Stimulated activated memory B cell treated with anti-CD40 and anti-IgM and Interleukin-4, amounts not matched to agents 10 μg/mL and 1 μg/mL and 100 μg/mL, for 72 hours (primary cell): ENCODE measurements around the gene MICU1.
"Not testable (repeated sequence)": the region's sequence is repeated elsewhere in the genome, so short reads cannot be mapped to it uniquely, and the experiment has no call there.

Experiments
- ATAC-seq: fragments of 150-1000 bp; cut with Tn5 transposase; 2 replicates; pipeline ENCODE4 v1.10.0; 2021
- H3K27ac Mint-ChIP-seq: one replicate; pipeline ENCODE4 v1.8.0; 2022; ENCODE audit warnings: mild to moderate bottlenecking, mixed read lengths
- H3K27me3 Mint-ChIP-seq: one replicate; pipeline ENCODE4 v1.8.0; 2022; ENCODE audit warnings: mixed read lengths
- H3K36me3 Mint-ChIP-seq: one replicate; pipeline ENCODE4 v1.8.0; 2022; ENCODE audit warnings: mixed read lengths
- H3K4me1 Mint-ChIP-seq: one replicate; pipeline ENCODE4 v1.8.0; 2022; ENCODE audit warnings: mixed read lengths
- H3K4me3 Mint-ChIP-seq: one replicate; pipeline ENCODE4 v1.8.0; 2022; ENCODE audit warnings: mild to moderate bottlenecking, moderate library complexity, mixed read lengths
- H3K9me3 Mint-ChIP-seq: one replicate; pipeline ENCODE4 v1.8.0; 2022; ENCODE audit warnings: mixed read lengths

MICU1 gene, protein sequence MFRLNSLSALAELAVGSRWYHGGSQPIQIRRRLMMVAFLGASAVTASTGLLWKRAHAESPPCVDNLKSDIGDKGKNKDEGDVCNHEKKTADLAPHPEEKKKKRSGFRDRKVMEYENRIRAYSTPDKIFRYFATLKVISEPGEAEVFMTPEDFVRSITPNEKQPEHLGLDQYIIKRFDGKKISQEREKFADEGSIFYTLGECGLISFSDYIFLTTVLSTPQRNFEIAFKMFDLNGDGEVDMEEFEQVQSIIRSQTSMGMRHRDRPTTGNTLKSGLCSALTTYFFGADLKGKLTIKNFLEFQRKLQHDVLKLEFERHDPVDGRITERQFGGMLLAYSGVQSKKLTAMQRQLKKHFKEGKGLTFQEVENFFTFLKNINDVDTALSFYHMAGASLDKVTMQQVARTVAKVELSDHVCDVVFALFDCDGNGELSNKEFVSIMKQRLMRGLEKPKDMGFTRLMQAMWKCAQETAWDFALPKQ

DNA sequence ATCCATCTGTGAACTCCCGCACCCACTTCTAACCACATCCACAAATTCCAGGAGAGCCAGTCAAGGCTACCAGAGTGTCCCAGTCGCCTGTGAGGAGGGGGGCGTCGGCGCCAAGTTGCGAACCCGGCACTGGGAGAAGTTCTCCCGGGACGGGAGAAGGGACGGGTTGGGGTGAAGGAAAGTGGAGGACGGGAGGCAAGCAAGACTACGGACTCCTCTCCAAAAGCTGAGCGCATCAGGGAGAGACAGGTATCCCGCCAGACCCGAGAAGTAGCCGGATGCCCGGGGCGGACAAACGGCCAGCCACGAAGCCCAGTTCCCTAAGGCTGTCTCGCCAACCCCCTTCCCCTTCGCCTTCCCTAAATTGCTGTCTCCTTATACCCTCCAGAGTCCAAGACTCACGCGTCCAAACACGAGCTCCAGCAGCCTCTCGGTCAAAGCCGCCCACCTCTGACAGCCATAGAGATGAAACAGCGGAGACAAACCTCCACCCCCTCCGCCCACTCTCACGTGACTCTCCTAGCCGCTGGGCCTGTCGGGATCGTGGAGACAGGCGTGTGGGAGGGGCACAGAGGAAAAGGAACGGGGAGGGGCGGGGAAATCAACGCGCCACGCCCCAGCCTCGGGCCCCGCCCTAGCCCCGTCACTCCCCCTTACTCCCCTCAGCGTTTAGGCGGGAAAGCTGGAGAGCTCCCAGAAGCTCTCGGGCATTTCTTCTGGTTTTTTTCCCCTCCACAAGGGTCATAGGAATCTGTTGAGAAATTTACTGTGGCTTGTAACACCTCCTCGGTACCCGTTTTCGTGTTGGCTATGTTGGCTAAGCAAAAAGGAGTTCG is at the start of gene MICU1:
TSS of gene MICU1 (minus strand) at position 472 of the 836 bp plus-strand sequence. CDS start 59,286 bp downstream, outside the sequence.
- peak; percentile 99 for ATAC-seq
- peak within 1 kb of the TSS; percentile 89 for H3K4me3 Mint-ChIP-seq
- H3K27me3 Mint-ChIP-seq, result no peaks in the 10 kb centered on the region
- H3K27ac Mint-ChIP-seq, result peak within 1 kb of the TSS; percentile 84
- peaks cover 14% of the 10 kb centered on the region for H3K4me1 Mint-ChIP-seq
- peaks cover 6% of the 10 kb centered on the region for H3K36me3 Mint-ChIP-seq
- no peaks in the 10 kb centered on the region for H3K9me3 Mint-ChIP-seq

DNA sequence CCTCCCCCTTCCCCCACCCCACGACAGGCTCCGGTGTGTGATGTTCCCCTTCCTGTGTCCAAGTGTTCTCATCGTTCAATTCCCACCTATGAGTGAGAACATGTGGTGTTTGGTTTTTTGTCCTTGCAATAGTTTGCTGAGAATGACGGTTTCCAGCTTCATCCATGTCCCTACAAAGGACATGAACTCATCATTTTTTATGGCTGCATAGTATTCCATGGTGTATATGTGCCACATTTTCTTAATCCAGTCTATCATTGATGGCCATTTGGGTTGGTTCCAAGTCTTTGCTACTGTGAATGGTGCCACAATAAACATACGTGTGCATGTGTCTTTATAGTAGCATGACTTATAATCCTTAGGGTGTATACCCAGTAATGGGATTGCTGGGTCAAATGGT is 48.3 kb upstream of the MICU1 start:
- ATAC-seq, H3K27me3 Mint-ChIP-seq: not testable (repeated sequence)
- H3K4me1 Mint-ChIP-seq, result peaks cover 11% of the 10 kb centered on the region

DNA sequence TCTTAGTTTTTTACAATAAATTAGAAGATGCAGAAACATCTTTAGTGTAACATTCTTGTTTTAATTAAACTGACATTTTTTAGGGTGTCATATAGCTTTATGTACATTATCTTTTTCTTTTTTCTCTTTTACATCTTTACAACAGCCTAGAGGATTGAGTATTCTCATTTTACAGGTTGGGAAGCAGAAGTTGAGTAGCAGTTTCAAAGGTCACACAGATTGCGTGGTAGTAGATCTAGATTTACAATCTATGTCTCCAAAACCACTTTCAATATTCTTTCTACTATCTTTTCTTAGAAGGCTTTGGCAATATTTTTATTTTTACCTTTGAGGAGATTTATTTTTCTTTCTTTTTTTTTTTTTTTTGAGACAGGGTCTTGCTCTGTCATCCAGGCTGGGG is 47.4 kb upstream of the MICU1 start:
- Mint-ChIP-seq H3K9me3 (no peaks in the 10 kb centered on the region), H3K4me1 (peaks cover 11% of the 10 kb centered on the region), H3K36me3 (no peaks in the 10 kb centered on the region), H3K27me3 (no peaks in the 10 kb centered on the region), H3K4me3 (no peak overlapping the region), H3K27ac (no peak overlapping the region)
- ATAC-seq, result no peak

More for the DNA sequence above, 48.3 kb upstream of the MICU1 start:
- H3K9me3 Mint-ChIP-seq, H3K4me3 Mint-ChIP-seq, H3K27ac Mint-ChIP-seq, H3K36me3 Mint-ChIP-seq: not testable (repeated sequence)

DNA sequence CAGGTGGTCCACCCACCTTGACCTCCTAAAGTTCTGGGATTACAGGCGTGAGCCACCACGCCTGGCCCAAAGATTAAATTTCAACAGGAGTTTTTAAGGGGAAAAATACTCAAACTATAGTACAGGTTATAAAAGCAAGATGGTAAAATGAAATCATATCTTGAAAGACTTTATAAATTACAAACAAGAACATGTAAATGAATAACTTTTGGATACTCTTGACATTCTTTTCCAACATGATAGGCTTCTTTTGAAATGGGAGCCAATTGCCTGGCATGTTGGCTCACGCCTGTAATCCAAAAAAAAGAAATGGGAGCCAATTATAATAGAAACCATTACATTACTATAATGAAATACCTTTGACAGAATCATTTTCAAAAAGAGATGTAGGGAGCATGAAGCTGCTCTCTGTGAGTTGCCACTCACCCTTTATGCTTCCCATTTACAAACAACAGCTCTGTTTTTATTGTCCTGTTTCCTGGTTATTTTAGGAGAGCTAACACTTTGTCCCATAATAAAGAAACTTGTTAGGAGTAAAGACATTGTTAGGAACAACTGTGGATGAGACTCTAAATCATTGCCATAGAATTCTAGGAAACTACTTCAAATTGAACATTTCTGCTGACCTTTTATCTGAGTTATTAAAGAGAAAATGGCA is 41.5 kb upstream of the MICU1 start:
- H3K27ac Mint-ChIP-seq, result no peak overlapping the region
- no peaks in the 10 kb centered on the region for H3K9me3 Mint-ChIP-seq
- no peaks in the 10 kb centered on the region for H3K27me3 Mint-ChIP-seq
- H3K4me1 Mint-ChIP-seq, result no peaks in the 10 kb centered on the region
- H3K36me3 Mint-ChIP-seq, result no peaks in the 10 kb centered on the region
- no peak overlapping the region for H3K4me3 Mint-ChIP-seq
- ATAC-seq, result no peak

DNA sequence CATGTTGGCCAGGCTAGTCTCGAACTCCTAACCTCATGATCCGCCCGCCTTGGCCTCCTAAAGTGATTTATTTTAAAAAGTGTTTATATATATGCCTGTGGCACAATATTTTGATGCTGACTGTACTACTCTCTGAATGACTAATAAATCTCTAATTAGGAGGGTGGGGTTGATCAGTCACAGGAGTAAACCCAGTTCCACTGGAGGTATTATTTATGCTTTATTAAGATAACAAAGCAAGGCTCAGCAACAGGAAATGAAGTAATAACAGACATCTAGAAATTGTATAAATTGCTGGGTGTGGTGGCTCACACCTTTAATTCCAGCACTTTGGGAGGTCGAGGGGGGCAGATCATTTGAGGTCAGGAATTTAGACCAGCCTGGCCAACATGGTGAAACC is 40.0 kb upstream of the MICU1 start:
- no peaks in the 10 kb centered on the region for H3K27me3 Mint-ChIP-seq
- H3K27ac Mint-ChIP-seq, result no peak overlapping the region
- H3K4me3 Mint-ChIP-seq, result no peak overlapping the region
- no peaks in the 10 kb centered on the region for H3K4me1 Mint-ChIP-seq
- H3K9me3 Mint-ChIP-seq, result no peaks in the 10 kb centered on the region
- ATAC-seq, result no peak
- no peaks in the 10 kb centered on the region for H3K36me3 Mint-ChIP-seq

DNA sequence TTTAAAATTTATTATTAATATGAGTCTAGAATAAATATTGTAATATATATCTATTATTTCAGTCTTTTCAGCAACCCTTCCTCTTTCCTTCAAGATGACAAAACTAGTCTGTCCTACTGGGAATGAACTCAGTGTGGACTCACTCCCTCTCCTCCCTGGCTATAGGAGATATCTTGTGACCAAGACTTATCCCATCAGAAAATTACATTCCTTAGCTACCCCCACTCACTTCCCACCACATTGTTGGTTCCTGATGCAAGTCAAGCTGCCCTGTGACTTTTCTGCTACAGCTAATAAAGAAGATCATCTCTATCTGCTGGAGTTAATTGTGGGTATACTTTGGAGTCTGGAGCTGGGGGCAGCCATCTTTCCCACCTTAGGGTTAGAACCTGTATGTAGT is 38.1 kb upstream of the MICU1 start:
- no peaks in the 10 kb centered on the region for H3K36me3 Mint-ChIP-seq
- no peak for ATAC-seq
- H3K9me3 Mint-ChIP-seq, result no peaks in the 10 kb centered on the region

DNA sequence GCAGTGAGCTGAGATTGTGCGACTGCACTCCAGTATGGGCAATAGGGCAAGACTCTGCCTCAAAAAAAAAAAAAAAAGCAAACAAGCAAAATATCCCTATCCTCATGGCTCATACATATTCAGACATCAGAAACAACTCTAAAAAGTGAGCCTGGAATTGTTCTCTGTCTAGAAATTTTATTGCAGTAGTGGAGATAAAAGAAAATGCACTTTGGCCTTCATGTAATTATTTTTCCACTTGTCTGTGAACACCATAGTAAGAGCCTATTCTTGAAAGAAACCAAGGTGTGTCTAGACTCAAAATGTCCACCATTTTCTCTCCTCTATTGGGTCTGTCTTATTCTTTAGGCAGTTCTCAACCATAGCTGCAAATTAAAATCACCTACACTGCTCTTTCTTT is 35.6 kb upstream of the MICU1 start:
- Mint-ChIP-seq H3K4me1 (no peaks in the 10 kb centered on the region), H3K27ac (no peak overlapping the region), H3K9me3 (no peaks in the 10 kb centered on the region), H3K4me3 (no peak overlapping the region), H3K27me3 (no peaks in the 10 kb centered on the region), H3K36me3 (no peaks in the 10 kb centered on the region)
- ATAC-seq, result no peak

More for the DNA sequence above, 38.1 kb upstream of the MICU1 start:
- Mint-ChIP-seq H3K4me3 (no peak overlapping the region), H3K27me3 (no peaks in the 10 kb centered on the region), H3K4me1 (no peaks in the 10 kb centered on the region), H3K27ac (no peak overlapping the region)

DNA sequence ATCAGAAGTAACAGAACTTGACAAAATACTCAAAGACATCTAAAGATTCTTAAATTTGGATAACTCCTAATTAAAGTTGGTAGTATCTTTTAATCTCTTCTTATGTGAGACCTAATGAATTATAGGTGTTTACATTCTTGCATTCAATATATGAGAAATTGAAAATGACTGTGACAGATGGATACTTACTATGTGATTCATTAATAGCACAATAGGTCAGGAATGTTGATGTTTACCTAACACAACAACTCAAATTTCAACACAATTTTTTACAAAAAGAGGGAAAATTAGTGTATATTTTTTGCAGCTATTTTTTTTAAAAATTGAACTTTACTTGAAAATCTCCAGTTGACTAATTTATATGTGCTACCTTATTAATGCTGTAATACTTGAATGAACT is 34.3 kb upstream of the MICU1 start:
- Mint-ChIP-seq H3K4me1 (no peaks in the 10 kb centered on the region), H3K9me3 (no peaks in the 10 kb centered on the region), H3K36me3 (no peaks in the 10 kb centered on the region), H3K4me3 (no peak overlapping the region), H3K27ac (no peak overlapping the region), H3K27me3 (no peaks in the 10 kb centered on the region)
- ATAC-seq, result no peak

DNA sequence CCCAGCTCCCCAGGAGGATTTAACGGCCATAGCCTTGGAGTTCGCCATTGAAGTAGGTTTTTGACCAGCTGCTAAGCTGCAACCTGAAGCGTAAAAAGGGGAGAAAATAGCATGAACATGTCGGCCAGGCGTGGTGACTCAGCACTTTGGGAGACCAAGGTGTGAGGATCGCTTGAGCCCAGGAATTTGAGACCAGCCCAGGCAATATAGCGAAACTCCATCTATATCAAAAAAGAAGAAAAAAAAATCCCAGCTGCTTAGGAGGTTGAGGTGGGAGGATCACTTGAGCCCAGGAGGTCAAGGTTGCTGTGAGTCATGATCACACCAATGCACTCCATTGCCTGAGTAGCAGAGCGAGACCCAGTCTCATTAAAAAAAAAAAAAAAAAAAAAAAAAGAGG is 33.8 kb upstream of the MICU1 start:
- no peaks in the 10 kb centered on the region for H3K9me3 Mint-ChIP-seq
- no peaks in the 10 kb centered on the region for H3K27me3 Mint-ChIP-seq
- H3K36me3 Mint-ChIP-seq, result no peaks in the 10 kb centered on the region
- no peak for ATAC-seq
- no peaks in the 10 kb centered on the region for H3K4me1 Mint-ChIP-seq
- H3K4me3 Mint-ChIP-seq, result no peak overlapping the region
- H3K27ac Mint-ChIP-seq, result no peak overlapping the region

DNA sequence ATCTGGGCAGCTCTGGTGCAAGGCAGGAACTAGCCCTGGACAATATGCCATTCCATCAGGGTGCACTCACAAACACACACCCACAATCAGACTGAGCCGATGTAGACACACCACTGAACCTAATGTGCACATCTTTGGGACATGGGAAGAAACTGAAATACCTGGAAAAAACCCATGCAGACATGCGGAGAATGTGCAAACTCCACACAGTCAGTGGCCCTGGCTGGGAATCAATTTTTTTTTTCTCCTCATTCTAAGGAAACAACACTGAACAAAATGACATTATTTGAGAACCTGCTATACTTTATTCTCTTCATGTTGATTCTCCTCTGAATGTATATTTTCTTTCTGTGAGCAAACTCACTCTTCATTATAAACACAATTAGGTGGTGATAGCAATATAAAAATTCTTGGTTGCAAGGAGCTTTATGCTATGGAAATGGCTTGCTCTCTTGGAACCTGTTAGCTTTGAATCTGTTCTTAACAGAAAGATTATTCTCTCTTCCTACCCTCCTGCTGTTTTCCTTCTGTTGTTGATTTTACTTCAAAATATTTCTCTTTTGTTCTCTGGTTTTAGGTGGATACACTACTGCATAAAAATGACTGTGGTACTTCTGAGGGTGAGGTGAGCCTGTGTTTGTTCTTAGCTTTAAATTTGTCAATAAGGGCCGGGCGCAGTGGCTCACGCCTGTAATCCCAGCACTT is 33.0 kb upstream of the MICU1 start:
- Mint-ChIP-seq H3K27me3 (no peaks in the 10 kb centered on the region), H3K27ac (no peak overlapping the region), H3K4me1 (no peaks in the 10 kb centered on the region), H3K9me3 (no peaks in the 10 kb centered on the region), H3K4me3 (no peak overlapping the region), H3K36me3 (no peaks in the 10 kb centered on the region)
- ATAC-seq, result no peak

DNA sequence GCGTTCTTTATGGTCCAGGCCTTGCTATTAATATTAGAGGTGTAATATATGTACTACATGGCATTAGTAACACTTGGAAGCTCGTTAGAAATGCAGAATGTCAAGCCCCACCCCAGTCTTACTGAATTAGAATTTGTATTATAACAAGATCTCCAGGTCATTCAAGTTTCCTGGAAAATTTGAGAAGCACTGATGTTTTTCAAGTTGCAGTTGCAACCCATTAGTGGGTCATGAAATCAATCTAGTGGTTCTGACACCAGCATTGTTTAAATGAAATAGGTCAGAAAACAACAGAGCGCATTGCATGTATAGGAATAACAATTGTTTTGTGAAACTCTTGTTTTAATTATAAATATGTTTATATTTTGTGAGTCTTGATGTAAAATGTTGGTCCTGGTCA is 28.8 kb upstream of the MICU1 start:
- H3K27me3 Mint-ChIP-seq, result no peaks in the 10 kb centered on the region
- H3K36me3 Mint-ChIP-seq, result no peaks in the 10 kb centered on the region
- no peaks in the 10 kb centered on the region for H3K4me1 Mint-ChIP-seq
- H3K27ac Mint-ChIP-seq, result no peak overlapping the region
- no peak for ATAC-seq
- H3K9me3 Mint-ChIP-seq, result no peaks in the 10 kb centered on the region
- no peak overlapping the region for H3K4me3 Mint-ChIP-seq

DNA sequence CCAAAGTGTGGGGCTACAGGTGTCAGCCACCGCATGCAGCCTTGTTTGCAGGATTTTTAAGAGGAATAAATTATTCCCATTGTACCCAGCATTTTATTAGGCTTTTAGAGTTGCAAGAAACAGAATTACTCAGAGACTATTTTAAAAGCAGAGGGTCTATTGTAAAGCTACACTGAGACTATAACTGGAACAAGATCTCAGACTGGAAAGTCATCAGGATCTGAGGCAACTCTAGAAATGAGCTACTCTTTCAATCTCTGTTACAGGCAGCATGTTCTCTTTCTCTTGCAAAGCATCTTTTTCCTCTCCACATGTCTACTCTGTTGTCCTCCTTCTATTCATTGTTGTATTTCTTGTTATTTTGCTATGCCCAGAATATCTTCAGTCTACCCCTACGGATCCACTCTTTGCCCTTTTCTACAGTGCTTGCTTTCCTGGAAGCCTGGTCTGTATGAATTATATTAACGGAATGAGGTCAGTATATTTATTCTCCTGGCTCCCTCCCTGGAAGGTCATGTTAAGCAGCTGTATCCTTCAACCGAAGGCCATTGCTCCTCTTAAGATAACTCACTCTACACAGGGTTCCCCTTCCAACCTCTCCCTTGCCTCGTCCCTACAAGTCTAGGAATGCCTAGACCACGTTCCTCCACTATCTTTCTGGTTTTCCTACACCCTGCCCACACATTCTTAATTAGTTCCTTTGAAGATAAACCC is 27.7 kb upstream of the MICU1 start:
- H3K27ac Mint-ChIP-seq, result no peak overlapping the region
- H3K4me3 Mint-ChIP-seq, result no peak overlapping the region
- ATAC-seq, result no peak
- H3K4me1 Mint-ChIP-seq, result no peaks in the 10 kb centered on the region
- no peaks in the 10 kb centered on the region for H3K27me3 Mint-ChIP-seq
- H3K9me3 Mint-ChIP-seq, result no peaks in the 10 kb centered on the region
- no peaks in the 10 kb centered on the region for H3K36me3 Mint-ChIP-seq

DNA sequence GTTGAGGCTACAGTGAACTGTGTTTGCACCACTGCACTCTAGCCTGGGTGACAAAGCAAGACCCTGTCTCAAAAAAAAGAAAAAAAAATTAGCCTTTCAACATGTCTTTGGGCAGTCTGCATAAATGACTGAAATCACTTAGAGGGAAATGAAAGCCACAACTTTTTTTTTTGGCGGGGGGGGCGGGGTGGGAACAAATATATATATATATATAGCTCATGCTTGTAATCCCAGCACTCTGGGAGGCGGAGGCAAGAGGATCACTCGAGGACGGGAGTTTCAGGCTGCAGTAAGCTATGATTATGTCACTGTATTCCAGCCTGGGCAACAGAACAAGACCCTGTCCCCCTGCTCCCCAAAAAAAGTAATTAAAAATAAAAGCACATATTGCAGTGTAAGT is 23.4 kb upstream of the MICU1 start:
- no peak overlapping the region for H3K4me3 Mint-ChIP-seq
- no peaks in the 10 kb centered on the region for H3K27me3 Mint-ChIP-seq
- no peaks in the 10 kb centered on the region for H3K36me3 Mint-ChIP-seq
- no peak for ATAC-seq
- H3K4me1 Mint-ChIP-seq, result no peaks in the 10 kb centered on the region
- H3K9me3 Mint-ChIP-seq, result no peaks in the 10 kb centered on the region
- no peak overlapping the region for H3K27ac Mint-ChIP-seq

DNA sequence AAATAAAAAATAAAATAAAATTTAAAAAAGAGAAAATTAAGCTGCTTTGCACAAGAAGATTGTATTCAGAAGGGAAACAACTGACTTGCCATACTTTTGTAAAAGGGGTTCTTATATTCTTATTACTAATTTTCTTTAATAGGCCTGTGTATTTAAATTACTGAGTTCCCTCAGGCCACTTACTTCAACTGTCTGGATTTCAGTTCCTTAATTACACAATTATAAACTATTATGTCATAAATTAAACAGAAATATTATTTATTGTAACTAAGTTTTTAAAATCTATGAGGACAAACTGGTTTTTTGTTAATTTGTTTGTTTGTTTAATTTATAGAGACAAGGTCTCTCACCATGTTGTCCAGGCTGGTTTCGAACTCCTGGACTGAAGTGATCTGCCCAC is 22.4 kb upstream of the MICU1 start:
- Mint-ChIP-seq H3K9me3 (no peaks in the 10 kb centered on the region), H3K27ac (no peak overlapping the region), H3K36me3 (no peaks in the 10 kb centered on the region), H3K4me3 (no peak overlapping the region), H3K4me1 (no peaks in the 10 kb centered on the region), H3K27me3 (no peaks in the 10 kb centered on the region)
- ATAC-seq, result no peak
